Measurements from ENCODE around the gene NDST1.

The NDST1 gene

DNA sequence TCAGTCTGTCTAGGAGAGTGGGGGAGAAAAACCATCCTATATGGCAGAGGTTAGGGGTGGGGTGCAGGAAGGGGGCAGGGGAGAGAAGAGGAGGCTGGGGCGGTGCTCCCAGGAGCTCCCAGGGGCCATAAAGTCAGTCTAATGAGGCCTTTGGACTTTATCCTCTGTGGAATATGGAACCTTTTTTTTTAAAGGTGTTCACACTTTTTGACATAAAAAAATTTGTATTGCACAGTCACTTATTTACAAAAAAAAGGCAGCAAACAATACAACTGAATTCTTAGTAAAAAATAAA is 80.6 kb downstream of the NDST1 start:
- no peak for DNase-seq (ENCODE audit: low spot score)

DNA sequence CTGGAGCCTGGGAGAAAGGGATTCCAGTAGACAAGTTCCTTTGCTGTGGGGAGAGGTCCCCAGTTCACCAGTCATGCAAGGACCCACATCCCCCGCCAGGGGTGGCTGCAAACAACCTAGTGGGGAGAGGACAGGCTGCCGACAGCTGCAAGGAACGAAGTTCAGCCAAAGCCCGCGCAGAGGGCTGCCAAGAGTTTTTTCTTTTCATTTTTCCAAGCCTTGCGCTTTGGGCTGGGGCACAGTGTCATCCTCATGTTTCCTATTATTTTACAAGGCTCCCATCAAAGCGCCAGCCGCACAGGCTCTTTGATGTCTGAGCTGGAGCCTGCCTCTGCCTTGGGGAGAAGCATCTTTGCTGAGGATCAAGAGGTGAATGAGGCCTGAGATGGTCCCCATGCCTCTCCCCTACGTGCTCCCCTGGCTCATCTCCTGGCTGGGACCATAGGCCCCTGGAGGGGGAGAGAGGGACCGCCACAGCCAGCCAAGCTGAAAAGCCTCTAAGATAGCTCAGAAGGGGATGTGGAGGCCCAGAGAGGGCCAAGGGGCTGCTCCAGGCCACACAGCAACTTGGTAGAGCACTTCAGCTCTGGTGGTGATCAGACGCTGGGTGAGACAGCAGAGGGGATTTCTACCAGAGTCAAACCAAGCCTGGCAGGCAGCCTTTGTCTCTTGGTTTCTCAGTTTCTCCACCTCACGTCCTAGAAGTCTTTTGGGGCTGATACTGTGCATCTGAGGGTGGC is 82.1 kb downstream of the NDST1 start:
- DNase-seq (ENCODE audit: low spot score), result peak; percentile 55

DNA sequence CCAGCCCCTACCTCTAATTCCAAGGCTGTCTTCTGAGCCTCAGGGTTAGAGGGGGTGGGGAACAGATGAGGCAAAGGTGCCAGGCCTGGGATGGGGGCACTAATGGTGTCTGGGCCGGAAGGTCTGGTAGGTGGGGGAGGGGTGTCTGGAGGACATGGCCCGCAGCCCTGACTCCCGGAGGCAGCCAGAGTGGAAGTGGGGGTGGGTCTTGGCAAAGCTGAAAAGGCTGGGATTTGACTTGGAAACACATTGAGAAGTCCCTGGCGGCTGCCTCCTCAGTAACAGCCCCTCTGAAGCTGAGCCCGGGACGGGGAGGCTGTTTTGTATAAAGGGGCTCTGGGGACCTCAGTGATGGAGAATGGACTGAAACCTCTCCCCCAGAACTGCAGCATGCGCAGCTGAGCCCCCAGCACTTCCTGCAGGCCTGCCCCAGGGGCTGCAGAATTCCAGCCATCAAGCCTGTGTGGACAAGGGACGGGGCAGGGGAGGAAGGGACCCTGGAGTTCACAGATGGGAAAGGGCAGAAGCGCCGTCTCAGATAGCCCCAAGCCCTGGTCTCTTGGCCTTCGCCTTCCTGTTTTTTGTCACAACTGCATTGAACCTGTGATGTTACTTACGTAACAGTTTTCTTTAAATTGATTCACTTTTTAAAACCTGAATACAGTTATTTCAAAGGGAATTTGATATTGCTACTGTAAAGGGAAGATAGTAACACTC is 83.2 kb downstream of the NDST1 start:
- no peak for DNase-seq (ENCODE audit: low spot score)

GRCh38 chr5:150593593-150593992 is 85.7 kb downstream of the NDST1 start:
- DNase-seq (ENCODE audit: low spot score), result no peak

DNA sequence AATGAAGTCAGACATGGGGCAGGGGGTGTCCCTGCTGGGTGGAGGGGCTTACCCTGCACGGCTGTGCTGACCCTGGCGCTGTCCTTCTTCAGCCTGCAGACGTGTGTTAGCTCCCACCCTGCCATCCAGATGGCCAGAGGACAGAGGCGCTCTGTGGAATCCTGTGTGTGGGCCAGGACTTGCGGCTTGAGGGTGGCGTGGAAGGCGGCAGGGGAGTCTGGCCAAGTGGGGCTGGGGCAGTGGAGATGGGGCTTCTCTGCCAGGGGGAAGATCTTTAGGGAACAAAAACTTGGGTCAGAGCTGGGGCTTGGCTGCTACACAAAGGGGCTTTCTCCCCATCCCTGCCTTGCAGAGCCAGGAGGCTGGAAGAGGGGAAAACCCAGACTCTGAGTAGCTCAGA is 86.1 kb downstream of the NDST1 start:
- DNase-seq (ENCODE audit: low spot score), result no peak

DNA sequence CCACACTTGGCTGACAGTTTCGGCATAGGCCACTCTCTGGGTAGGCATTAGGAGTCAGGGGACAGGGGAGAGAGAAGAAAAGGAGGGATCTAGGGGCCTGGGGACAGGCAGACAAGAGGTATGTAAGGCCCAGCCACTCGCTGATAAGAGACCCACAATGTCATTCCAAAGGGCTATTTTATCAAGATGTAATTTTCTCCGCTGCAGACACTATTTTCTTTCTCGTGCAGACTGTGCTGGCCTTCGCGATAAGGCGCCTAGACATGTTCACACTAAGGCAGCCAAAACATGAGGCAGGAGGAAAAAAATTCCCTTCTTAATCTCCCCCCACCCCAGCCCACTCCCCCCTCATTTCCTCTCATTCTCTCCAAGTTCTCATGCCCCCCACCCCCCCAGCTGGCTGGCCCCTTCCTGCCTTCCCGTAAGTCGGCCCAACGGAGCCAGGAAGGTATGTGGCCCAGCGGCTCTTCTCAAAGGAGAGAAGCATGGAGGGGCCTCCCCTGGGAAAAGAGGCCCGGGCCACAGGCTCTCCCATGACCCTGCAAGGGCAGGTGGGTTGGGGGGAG is 87.6 kb downstream of the NDST1 start:
- DNase-seq (ENCODE audit: low spot score), result no peak

- no peak for DNase-seq (ENCODE audit: low spot score)
These were observed 88.4 kb downstream of the NDST1 start for GRCh38 chr5:150596313-150596712.

DNA sequence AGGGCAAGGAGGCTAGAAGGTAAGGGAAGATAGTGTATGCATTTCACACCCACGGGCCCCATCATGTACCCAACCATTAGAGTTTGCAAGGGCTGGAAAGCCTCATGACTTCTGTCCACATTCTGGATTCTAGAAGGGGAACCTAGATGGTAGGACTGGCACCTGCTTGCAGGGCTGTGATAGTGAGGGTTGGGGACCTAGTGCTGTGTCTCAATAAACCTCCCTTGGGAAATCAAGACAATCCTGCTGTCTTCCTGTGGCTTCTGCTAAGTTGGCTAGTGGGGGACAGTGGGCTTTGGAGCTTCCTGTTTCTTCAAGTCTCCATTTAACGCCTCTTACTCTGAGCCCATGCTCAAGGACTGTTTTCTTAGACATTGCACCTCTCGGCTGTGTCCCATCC is 88.9 kb downstream of the NDST1 start:
- DNase-seq (ENCODE audit: low spot score), result no peak

GRCh38 chr5:150598006-150598405 is 90.1 kb downstream of the NDST1 start:
- no peak for DNase-seq (ENCODE audit: low spot score)

DNA sequence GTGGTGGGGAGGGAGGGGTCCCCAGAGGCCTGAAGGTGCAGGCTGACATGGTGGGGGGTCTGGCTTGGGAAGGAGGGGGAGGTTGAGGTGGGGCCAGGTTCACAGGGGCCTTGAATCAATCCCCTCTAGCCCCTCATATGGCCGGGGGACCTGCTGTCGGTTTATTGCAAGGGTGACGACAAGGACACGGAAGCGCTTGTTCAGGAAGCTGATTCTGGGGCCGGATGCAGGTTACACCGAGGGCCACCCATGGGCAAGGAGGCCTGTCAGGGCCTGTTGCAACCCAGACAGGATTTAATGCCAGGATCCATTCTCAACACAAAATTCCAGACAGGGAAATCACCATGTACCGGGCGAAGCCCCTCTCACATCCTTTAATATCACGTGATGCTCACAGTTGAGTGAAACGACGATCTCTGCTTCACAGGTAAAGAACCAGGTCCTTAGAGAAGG is 90.9 kb downstream of the NDST1 start:
- no peak for DNase-seq (ENCODE audit: low spot score)

GRCh38 chr5:150599281-150599680 is 91.3 kb downstream of the NDST1 start:
- no peak for DNase-seq (ENCODE audit: low spot score)

DNA sequence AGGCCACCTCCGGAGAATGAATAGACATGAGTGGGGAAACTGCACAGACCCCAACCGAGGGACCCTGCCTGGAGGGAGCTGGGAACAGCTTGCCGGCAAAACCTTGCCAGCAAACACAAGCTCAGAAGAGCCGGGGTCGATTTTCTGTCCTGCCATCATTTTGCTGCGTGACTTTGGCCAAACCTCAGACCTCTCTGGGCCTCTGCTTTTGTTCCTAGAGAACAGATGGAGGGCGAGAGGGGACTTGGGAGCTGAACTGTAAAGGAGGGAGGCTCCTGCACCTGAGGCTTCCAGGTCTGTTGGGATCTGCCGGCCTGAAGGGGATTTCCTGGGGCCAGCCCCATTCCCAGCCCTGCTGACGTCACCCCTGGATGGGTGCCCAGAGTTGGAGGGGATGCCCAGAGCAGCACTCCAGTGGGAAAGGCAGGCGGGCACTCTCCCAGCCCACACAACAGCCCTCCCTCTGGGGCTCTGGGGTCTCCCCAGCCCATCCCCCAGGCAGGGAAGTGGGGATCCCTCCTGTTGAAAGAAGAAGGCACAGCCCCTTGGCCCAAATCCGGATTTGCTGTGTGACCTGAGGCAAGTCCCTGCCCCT is 92.1 kb downstream of the NDST1 start:
- peak; percentile 82 for DNase-seq (ENCODE audit: low spot score)

DNA sequence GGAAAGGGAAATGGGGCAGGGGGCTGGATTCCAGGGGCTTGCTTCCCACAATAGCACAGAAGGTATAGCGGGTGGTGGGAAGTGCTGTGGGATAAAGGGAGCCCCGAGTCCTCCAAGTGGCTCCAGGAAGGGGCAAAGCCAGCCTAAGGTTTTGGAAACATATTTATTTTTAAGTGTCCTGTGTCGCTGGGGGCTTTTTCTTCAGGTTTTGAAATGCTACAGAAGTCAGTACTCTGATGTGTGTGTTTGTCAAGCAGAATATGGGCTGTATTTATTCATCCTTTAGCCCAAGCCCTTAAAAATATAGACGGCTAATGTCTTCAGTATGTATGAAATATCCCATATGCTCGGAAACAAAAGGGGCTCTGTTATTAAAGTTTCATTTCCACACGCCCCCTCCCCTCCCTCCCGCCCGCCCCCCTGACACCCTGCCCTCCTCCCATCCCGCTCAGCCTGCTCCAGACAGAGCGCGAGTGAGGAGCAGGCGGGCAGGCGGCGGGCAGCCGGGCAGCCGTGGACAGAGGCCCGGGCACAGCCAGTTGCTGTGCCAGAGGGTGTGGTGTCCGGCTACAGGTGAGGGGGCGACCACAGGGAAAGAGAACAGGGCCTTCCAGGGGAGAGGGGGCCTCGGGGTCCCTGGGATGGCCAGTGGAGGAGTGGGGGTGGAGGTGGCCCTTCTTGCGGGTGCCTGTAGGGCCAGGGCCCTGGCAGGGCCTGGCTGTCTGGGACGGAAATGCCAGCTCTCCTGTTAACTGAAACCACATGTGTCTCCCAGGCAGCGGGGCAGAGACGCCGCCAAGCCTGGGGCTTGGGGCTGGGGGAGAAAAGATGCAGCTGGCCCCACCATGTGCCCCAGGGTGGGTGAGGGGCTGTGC is 92.9 kb downstream of the NDST1 start:
- no peak for DNase-seq (ENCODE audit: low spot score)

DNA sequence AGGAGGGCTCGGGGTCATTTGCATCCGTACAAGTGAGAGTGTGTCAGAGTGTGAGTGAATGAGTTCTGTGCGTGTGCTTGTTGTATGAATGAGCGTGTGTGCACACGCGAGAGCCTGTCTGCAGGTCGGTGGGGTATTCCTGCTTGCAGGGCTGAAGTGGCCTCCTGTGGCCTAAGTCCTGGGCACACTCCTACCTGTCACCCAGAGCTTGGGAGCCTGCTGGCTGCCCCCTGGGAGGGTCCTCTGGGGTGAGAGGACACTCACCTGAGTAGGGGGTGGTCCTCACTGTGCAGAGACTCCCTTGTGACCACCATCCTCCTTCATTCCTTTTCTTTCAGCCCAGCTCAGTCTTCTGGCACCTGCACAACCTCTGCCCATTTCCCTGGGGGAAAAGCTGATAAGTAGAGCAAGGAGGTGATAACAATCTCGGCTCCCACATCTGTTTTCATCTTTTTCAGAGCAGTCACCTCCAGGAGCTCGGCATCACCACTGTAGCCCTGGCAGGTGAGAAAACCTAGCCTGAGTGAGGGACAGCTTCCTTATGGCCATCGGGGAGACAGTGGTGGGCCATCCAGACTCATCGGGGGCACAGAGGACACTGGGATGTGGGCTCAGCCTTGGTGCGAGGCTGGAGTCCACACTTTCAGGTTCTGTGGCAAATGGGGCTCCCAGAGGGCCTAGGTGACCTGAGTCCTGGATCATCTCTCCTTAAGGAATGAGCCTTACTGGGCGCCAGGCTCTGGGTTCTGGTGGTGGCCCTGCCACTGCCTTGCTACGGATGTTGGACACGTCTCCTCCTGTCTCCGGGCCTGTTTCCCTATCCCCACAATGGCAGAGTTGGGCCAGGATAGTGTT is 93.8 kb downstream of the NDST1 start:
- DNase-seq (ENCODE audit: low spot score), result no peak

- no peak for DNase-seq (ENCODE audit: low spot score)
These were observed 95.1 kb downstream of the NDST1 start for GRCh38 chr5:150603052-150603451.

- DNase-seq (ENCODE audit: low spot score), result no peak
These were observed 95.6 kb downstream of the NDST1 start for GRCh38 chr5:150603491-150603890.

- no peak for DNase-seq (ENCODE audit: low spot score)
These were observed 96.1 kb downstream of the NDST1 start for GRCh38 chr5:150604010-150604409.

GRCh38 chr5:150604894-150605440 is 97.0 kb downstream of the NDST1 start:
- DNase-seq (ENCODE audit: low spot score), result no peak

DNA sequence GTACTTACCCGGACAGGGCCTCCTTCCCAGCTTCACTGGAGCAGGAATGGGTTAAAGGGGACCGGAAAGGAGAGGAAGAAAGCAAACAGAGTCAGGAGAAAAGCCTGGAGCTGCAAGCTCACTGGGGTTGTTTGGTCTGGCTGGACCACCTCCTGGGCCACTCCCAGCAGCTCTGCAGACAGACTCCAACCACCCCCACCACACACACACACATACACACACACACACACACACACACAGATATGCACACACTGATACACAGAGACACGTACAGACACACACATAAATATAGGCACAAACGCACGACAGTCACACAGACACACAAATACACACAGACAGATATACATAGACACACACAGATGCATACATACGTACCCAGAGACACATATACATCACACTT is 97.6 kb downstream of the NDST1 start:
- DNase-seq (ENCODE audit: low spot score), result no peak

DNA sequence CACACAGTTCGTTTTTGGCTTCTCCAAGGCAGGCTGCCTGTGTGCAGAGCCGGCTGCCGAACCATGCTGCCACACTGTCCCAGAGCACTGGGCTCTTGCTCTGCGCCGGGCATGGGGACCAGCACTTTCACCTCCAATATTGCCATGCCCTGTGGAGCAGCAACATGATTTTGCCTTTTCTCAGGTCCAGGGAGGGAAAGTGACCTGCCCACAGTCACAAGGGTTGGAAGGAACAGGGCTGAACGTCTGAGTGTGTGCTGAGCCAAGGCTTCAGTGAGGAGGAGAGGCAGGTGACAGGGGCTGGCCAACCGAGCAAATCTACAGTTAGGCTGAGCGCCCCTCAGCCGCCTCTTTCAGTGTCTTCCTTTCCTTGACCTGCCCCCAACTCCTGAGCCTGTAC is 98.5 kb downstream of the NDST1 start:
- DNase-seq (ENCODE audit: low spot score), result no peak

- DNase-seq (ENCODE audit: low spot score), result no peak
These were observed 99.2 kb downstream of the NDST1 start for GRCh38 chr5:150607105-150607504.
